Transverse colon (tissue), 4 donors: Measurements from ENCODE around the gene RAB40C. TPM values are rescaled to one million over a fixed set of nuclear protein-coding genes. Genes with fewer than 3 reads are reported as not detected.

Experiments used
- DNase-seq: peaks from one replicate; pipeline ENCODE4 v3.0.0-alpha.2; 2019
- H3K27ac ChIP-seq, 4 donors: fragments of 200-600 bp; sonication (generic); 2 replicates each; pipeline ENCODE4 v1.5.1; 2016 to 2018; ENCODE audit warnings: inconsistent platforms in 4 of 4
- H3K27me3 ChIP-seq: fragments of 200-600 bp; sonication (generic); 2 replicates; pipeline ENCODE4 v1.5.1; 2017; ENCODE audit warnings: inconsistent platforms
- H3K36me3 ChIP-seq, 4 donors: fragments of 200-600 bp; sonication (generic); 2 replicates each; pipeline ENCODE4 v1.5.1; 2017 to 2019; ENCODE audit warnings: inconsistent platforms in 4 of 4
- H3K4me1 ChIP-seq, 4 donors: fragments of 200-600 bp; sonication (generic); 2 replicates each; pipeline ENCODE4 v1.5.1; 2017 to 2020; ENCODE audit warnings: inconsistent platforms in 4 of 4
- H3K4me3 ChIP-seq, 4 donors: fragments of 200-600 bp; sonication (generic); 1 replicate in 1 of 4; 2 replicates in 3 of 4; pipeline versions ENCODE4 v1.5.1 to v1.6.1; 2017 to 2019; ENCODE audit warnings: inconsistent platforms in 4 of 4
- H3K9me3 ChIP-seq, 2 donors: fragments of 200-600 bp; sonication (generic); 2 replicates each; pipeline ENCODE4 v1.5.1; 2017 to 2019; ENCODE audit warnings: inconsistent platforms in 2 of 2
- CTCF ChIP-seq, 5 experiments: fragments of 200-600 bp in 3 of 5; fragments of 450-650 bp in 2 of 5; sonication (generic) in 3 of 5; IDR thresholded peaks; 1 replicate in 2 of 5; 2 replicates in 3 of 5; pipeline ENCODE4 v1.5.1; 2016 to 2017; ENCODE audit warnings: antibody characterized with exemption in 5 of 5, inconsistent platforms in 3 of 5, mild to moderate bottlenecking in 2 of 5, moderate library complexity in 1 of 5
- EP300 ChIP-seq: sonication (generic); formaldehyde crosslinking; IDR thresholded peaks from one replicate; pipeline ENCODE4 v1.6.1; 2017; ENCODE audit warnings: antibody characterized with exemption, low read depth
- POLR2A ChIP-seq: fragments of 450-650 bp; IDR thresholded peaks from one replicate; pipeline ENCODE4 v1.6.1; 2016; ENCODE audit warnings: antibody characterized with exemption, mild to moderate bottlenecking, moderate library complexity
- POLR2AphosphoS5 ChIP-seq, 3 donors: sonication (generic); formaldehyde crosslinking; IDR thresholded peaks; one replicate each; pipeline ENCODE4 v1.6.1; 2016; ENCODE audit warnings: antibody characterized with exemption in 3 of 3
- WGBS, 2 donors: methylation state at CpG; one replicate each; pipeline ENCODE4 v1.1.5; 2018; ENCODE audit warnings: low coverage in 1 of 2; 5-methylcytosine and 5-hydroxymethylcytosine counted together
- in situ Hi-C, 4 donors: fragments of 200-750 bp; cut with MboI; loops; one replicate each; pipeline versions ENCODE4 v1.15.0 to v1.15.1; 2017; ENCODE audit warnings: low sequenced_read_pairs in 3 of 4, low pct_ligation_motif_present in 1 of 4, low pct_unique_long_range_greater_than_20kb in 1 of 4
- intact Hi-C: fragments of 100-400 bp; cut with DNase I; formaldehyde crosslinking; loops from one replicate; pipeline ENCODE4 v1.15.1; 2023; ENCODE audit warnings: low total_unique reads
- total RNA-seq, 4 donors: library from RNA; depleted of rRNA; stranded (reverse); fragments of >200 nt; gene quantifications; one replicate each; pipeline ENCODE4 v1.1.0, GENCODE V29; 2016

Gene RAB40C
- total RNA-seq, 4 donors from 2014 or later: 54.8 to 111 (median 83.5) TPM

DNA sequence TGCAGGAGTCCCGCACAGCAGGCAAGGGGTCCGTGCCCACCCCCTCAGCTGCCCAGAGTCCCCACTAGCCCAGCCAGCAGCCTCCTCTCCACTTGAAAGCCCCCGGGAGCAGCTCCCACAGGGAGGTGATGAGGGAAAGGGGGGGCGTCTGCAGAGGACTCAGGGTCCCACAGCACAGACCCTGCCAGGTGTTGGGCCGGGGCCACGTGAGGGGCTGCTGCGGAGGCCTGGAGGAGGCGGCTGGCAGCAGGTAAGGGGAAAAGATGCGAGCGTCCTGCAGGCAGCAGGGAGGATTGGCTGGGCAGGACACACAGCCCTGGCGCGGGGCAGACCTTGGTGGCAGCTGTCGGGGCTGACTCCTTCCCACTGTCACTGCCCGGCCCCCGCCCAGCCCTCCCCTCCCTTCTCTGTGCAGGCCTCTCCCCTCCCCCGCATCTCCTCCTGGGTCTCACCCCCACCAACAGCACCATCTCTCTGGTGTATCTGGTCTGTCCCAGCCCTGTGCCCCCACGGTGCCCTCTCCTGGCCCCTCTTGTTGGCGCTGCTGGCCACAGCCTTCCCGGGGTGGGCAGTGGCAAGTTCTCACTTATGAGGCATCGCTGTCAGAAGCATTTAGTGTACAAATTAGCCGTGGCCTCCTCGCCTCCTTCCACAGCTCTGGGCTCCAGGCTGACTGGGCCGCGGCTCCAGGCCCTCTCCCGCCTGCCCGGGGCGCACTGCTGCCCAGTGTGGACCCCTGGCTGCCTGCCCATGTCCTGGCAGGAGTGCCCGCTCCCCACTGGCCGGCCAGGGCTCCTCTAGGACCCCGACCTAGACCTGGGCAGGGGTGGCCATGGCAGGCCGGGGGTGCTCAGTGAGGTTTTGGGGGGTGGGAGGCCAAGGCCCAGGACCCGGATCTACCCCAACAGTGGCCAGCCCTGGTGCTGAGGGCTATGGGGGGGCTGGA, 34.1 kb upstream of the RAB40C start:
- Histone ChIP-seq H3K4me1 (peaks cover 0 to 15% (median 9%) of the 10 kb centered on the region in 4 donors), H3K27ac (no peak overlapping the region), H3K4me3 (no peak overlapping the region), H3K27me3 (peaks cover 47% of the 10 kb centered on the region), H3K36me3 (peaks cover 0 to 15% (median 5%) of the 10 kb centered on the region in 4 donors), H3K9me3 (no peaks in the 10 kb centered on the region)
- no peak for DNase-seq
- no peak for TF ChIP-seq CTCF (IDR thresholded peaks at IDR 0.05)
- TF ChIP-seq POLR2AphosphoS5 (IDR thresholded peaks at IDR 0.05): no peak
- no peak for TF ChIP-seq POLR2A
- TF ChIP-seq EP300: no peak
- 61% methylated on average over 27 of the region's 32 CpGs; no CpG with 5 or more reads in 1 of the 2 donors for WGBS, 2 donors
- intact Hi-C loops (no loop called here), in situ Hi-C loops (no loop called here)

DNA sequence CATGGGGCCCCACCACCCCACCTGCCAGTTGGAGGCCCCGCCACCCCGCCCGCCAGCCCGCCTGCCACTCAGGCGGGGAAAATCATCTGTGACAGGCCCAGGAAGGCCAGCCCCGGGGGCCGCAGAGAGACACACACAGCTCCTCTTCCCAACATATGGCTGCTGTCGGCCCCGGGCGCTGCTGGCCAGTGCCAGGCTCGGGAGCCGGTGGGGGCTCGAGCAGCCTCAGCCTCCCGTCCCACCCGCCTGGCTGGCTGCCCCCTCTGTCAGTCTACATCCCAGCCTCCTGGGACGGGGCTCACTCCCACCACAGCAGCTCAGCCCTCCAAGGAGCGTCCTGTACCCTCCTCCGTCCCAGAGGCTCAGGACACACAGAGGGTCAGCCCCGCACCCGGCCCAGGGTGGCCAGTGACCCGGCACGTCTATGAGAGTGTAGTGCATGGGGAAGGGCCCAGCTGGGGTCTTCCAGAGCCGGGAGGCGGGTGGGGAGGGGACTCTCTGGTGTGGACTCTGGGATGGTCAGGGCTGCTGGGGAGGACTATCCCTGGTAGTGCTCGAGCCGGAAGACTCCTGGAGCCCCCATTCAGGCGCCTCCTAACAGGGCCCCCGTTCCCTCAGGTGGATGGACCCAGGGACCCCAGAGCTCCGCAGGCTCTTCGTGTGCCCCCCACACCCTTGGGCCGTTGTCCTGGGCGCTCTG, 33.2 kb upstream of the RAB40C start:
- H3K4me3 ChIP-seq: no peak overlapping the region
- H3K9me3 ChIP-seq: no peaks in the 10 kb centered on the region
- H3K36me3 ChIP-seq: peaks cover 0 to 11% (median 5%) of the 10 kb centered on the region in 4 donors
- no peak overlapping the region for H3K27ac ChIP-seq
- WGBS, 2 donors: 70% methylated on average over 19 of the region's 32 CpGs; no CpG with 5 or more reads in 1 of the 2 donors
- TF ChIP-seq POLR2A (no peak), POLR2AphosphoS5 (IDR thresholded peaks at IDR 0.05) (no peak), EP300 (no peak), CTCF (IDR thresholded peaks at IDR 0.05) (no peak)
- peaks cover 0 to 15% (median 9%) of the 10 kb centered on the region in 4 donors for H3K4me1 ChIP-seq
- intact Hi-C loops: no loop called here
- in situ Hi-C loops: no loop called here
- DNase-seq: no peak
- H3K27me3 ChIP-seq: peaks cover 55% of the 10 kb centered on the region

- H3K9me3 ChIP-seq: no peaks in the 10 kb centered on the region
- intact Hi-C loops: no loop called here
- peaks cover 0 to 15% (median 9%) of the 10 kb centered on the region in 4 donors for H3K4me1 ChIP-seq
- in situ Hi-C loops: no loop called here
- WGBS, 2 donors: 78% methylated on average over 18 of the region's 23 CpGs; no CpG with 5 or more reads in 1 of the 2 donors
- no peak overlapping the region for H3K27ac ChIP-seq
- no peak overlapping the region for H3K4me3 ChIP-seq
- H3K27me3 ChIP-seq: peaks cover 66% of the 10 kb centered on the region
- TF ChIP-seq CTCF (IDR thresholded peaks at IDR 0.05) (no peak), POLR2A (no peak), POLR2AphosphoS5 (IDR thresholded peaks at IDR 0.05) (no peak), EP300 (no peak)
- H3K36me3 ChIP-seq: peaks cover 0 to under 1% (median under 1%) of the 10 kb centered on the region in 4 donors
- DNase-seq: no peak
Measured at GRCh38 chr16:557463-558297, 32.2 kb upstream of the RAB40C start.
